ENCODE results near the gene TBL3. TPM values are rescaled to one million over a fixed set of nuclear protein-coding genes. Genes with fewer than 3 reads are reported as not detected.
A peak's percentile ranks its signal among the peaks of the same experiment; 100 is the strongest.
"Not testable (repeated sequence)": the region's sequence is repeated elsewhere in the genome, so short reads cannot be mapped to it uniquely, and the experiment has no call there.

The TBL3 gene
- total RNA-seq, 1 donor from 2014 or later: 32.5 TPM

DNA sequence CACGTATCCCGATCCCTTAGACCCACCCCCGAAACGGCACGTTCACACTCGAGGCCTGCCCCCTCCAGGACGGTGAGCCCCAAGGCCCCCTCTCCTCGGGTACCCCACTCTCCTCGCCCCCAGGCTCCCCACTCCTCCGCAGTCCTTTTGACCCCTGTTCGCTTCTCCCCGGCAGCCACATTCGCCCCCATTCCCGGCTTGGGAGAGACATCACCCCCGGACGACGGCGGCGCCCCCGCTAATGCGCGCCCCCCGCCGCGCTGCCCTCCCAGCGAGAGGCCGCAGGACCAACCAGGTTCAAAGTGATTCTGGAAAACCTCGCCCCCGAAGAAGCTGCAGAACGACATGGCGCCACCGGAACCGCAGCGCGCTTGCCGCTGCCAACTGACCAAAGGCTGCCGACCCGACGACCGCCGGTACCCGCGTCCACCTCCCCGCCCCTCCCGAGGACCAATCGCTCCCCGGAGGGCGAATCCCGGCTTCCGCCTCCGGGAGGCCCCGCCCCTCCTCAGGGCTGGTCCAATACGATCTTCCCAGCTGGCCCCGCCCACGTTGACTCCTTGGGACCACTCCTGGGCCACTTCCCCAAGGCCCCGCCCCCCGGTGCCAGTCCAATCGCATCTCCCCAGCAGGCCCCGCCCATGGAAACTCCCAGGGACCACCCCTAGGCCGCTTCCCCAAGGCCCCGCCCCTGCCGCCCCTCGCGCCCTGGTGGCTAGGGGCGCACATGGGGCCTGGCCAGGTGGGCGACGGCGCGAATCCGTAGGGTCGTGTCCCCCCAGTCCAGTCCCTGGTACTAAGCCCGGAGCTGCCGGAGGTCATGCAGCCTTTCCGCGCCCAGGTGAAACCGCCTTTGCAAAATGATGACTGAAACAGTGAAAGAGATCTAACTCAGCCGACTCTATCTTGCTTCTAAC, 28.8 kb upstream of the TBL3 start, which contains the start of gene MSRB1:
MSRB1 (minus strand) TSS at position 390 of the 917 bp plus-strand sequence; CDS start at position 347, 43 bp downstream.
- DNase-seq (ENCODE audit: low spot score): peak; percentile 100

DNA sequence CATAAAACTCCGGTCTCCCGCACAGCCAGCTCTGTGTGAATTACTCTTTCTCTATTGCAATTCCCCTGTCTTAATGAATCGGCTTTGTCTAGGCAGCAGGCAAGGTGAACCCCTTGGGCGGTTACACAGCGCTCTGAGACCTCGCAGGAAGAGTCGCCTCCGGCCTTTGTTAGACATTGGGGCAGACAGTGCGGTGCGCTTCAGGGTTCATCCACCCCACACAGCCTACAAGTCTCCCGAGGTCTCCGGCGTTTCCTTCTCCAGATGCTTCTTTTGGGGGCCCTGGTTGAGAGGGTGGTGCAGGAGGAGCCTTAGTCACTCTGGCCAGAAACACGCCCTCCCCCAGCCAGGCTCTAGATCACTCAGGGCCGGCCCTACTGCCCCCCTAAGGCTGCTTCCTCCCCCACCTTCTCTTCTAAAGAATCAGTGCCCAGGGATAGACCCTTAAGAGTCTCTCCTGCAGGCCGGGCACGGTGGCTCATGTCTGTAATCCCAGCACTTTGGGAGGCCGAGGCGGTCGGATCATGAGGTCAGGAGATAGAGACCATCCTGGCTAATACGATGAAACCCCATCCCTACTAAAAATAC, 27.1 kb upstream of the TBL3 start:
- DNase-seq (ENCODE audit: low spot score): no peak

DNA sequence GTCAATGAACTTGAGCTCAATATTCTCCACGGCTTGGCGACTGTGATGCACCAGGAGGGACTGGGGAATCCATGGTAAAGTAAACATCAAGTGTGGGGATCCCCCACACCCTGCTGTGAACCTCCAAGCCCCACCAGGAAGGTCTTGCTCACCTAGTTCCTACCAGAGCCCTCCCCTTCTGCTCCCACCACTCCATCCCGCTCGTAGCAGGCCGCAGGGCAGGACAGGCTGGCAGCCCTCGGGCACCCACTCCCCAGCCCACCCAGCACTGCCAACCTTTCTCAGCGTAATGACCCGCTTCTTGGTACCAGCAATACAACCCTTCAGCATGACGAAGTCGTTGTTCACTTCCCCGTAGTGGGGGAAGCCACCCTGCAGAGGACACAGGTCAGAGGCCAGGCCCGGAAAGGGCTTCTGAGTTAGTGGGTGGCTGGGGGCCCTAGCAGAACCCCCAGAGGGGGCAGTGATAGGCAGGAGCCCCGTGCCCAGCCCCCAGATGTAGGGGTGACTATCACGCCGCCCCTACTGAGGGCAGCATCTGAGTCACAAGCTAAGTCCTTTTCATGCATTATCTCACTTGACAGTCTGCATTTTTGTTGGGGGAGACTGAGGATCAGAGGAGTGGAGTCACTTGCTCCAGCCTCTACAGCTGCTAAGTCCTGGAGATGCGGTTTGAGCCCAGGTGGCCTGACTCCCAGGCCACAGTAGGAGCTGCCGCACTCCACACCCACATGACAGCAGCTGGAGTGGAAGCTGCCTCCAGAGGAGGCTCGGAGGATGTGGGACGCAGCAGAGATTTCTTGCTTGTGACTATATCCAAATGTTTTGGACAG, 26.1 kb upstream of the TBL3 start:
- DNase-seq (ENCODE audit: low spot score): no peak

DNA sequence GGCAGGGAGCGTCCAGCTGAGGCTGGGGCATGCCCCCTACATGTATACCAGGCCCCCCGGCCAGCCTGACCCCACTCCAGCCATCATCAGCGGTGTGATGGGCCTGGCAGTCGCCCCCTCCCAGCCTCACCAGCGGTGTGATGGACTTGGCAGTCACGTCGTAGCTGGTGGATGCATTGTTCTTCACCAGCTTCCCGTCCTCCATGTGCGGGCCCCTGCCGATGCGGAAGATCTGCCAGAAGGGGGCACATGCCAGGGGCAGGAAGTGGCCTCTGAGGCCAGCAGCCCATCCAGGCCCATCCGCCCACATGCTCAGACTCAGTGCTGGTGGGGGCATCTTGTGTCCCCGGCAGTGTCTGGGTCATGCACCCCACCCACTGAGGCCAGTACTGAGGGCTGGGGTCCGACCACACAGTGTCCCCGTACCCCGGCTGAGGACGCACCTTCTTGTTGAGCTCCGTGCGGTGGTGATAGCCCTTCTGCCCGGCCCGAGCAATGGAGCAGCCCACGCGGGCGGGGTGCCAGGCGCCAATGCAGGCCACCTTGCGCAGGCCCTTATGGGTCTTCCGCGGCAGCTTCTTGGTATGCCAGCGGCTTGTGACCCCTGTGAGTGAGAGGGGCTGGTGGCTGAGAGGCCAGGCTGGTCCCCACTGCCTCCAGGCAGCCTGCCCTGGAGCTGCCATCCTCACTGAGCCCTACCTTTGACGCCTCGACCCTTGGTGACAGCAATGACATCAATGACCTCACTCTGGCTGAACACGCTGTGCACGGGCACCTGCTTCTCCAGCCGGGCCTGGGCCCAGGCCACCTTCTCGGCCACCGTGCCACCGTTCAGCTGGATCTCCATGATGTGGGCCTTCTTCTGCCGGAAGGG, 25.1 kb upstream of the TBL3 start:
- DNase-seq (ENCODE audit: low spot score): no peak

DNA sequence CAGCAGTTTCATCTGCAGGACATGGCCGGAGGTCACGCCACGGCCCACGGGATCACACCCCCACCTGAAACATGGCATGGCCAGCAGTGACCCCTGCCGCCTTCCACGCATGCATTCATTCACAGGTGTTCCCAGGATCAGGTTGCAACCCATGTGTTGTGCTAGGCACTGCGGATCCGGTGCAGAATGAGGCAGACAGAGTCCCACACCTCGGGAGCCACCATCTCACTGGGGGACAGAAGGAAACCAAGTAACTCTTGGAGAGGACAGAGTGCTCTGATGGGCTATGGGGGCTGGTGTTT, 24.5 kb upstream of the TBL3 start:
- no peak for DNase-seq (ENCODE audit: low spot score)

DNA sequence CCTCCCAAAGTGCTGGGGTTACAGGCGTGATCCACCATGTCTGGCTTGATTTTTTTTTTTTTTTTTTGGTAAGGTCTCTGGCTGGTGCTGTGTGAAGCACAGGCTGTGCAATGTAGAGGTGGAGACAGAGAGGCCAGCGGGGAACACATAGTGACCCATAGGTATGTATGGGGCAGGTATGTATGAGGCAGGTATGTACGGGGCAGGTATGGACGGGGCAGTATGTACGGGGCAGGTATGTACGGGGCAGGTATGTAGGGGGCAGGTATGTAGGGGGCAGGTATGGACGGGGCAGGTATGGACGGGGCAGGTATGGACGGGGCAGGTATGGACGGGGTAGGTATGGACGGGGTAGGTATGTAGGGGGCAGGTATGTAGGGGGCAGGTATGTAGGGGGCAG, 22.3 kb upstream of the TBL3 start:
- DNase-seq (ENCODE audit: low spot score): no peak

DNA sequence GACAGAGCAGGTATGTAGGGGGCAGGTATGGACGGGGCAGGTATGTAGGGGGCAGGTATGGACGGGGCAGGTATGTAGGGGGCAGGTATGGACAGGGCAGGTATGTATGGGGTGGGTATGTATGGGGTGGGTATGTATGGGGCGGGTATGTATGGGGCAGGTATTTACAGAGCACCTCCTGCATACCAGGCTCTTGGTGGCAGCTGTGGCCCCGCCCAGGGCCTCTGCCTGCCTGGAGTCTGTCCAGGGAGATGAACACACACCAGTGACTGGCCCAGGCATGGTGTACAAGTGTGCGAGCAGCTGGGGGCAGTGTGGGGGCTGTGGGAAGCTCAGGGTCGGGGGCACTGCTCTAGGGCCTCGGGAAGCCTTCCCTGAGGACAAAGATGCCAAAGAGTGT, 21.8 kb upstream of the TBL3 start:
- no peak for DNase-seq (ENCODE audit: low spot score)

DNA sequence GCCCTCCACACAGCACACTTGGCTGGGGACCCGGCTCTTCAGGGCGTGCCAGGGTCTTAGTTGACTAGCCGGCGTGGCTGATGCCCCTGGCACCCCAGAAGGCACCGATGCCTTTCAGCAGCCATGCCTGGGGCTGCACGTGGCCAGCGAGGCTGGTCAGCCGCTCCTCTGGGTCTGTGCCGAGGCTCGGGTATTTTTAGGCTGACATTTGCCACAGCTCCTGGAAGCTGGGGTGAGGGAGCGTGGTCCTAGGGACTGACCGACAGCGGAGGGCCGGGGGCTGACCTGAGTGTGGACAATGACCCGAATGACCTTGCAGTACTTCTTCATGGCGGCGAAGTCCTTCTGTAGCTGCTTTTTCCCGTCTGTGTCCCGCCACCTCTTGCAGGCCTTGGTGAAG, 21.3 kb upstream of the TBL3 start:
- DNase-seq (ENCODE audit: low spot score): no peak

DNA sequence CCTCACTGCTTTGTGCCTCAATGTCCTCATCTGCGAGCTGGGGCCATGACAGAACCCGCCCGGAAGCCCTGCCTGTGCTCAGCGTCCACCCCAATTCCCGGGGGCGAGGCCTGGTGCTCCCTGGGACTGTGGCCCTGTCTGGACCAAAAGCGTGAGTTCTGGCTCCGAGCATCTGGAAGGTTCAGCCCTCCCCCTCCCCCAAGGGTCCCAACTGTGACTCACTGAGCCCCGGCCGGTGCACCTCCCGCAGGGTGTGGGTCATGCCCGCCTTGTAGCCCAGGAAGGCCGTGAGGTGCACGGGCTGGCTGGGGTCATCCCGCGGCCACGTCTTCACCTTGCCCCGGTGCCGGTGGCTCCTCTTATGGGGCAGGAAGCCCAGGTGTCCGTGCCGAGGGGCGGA, 18.1 kb upstream of the TBL3 start:
- no peak for DNase-seq (ENCODE audit: low spot score)

DNA sequence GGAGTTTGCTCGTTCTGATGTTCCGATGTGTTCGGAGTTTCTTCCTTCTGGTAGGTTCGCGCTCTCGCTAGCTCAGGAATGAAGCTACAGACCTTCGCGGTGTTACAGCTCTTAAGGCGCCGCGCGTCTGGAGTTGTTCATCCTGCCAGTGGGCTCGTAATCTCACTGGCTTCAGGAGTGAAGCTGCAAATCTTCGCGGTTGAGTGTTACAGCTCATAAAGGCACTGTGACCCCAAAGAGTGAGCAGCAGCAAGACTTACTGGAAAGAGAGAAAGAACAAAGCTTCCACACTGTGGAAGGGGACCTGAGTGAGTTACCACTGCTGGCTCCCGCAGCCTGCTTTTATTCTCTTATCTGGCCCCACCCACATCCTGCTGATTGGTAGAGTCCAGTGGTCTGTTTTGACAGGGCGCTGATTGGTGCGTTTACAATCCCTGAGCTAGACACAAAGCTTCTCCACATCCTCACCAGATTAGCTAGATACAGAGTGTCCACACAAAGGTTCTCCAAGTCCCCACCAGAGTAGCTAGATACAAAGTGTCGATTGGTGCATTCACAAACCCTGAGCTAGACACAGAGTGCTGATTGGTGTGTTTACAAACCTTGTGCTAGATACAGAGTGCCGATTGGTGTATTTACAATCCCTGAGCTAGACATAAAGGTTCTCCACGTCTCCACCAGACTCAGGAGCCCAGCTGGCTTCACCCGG, 14.3 kb upstream of the TBL3 start:
- DNase-seq (ENCODE audit: low spot score): not testable (repeated sequence)

DNA sequence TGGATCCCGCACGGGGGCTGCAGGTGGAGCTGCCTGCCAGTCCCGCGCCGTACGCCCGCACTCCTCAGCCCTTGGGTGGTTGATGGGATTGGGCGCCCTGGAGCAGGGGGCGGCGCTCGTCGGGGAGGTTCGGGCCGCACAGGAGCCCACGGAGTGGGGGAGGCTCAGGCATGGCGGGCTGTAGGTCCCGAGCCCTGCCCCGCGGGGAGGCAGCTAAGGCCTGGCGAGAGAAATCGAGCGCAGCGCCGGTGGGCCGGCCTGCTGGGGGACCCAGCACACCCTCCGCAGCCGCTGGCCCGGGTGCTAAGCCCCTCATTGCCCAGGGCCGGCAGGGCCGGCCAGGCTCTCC, 13.7 kb upstream of the TBL3 start:
- DNase-seq (ENCODE audit: low spot score): not testable (repeated sequence)

DNA sequence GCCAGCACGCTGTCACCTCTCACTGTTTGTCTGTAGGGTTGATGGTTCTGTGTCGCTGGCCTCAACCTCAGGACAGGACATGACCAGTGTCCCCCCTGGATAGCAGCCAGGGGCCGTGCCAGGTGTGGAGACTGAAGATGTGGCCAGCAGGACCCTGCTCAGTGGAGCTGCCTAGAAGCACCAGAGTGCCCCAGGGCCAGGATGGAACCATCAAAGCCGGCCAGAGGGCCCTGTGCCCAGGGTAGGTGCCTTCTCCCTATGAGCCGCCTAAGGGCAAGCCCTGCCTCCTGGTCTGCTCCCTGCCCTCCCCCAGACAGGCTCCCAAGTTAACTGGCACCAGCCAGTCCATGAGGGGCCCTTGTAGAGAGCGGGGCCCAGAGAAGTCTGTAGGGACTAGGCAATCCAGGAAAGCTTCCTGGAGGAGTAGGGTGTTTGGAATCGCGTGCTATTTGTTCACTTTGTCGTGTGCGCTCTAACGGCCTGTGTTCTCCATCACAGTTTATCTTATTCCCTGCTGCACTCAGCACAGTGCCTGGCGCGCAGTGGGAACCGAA, 13.1 kb upstream of the TBL3 start:
- DNase-seq (ENCODE audit: low spot score): no peak

DNA sequence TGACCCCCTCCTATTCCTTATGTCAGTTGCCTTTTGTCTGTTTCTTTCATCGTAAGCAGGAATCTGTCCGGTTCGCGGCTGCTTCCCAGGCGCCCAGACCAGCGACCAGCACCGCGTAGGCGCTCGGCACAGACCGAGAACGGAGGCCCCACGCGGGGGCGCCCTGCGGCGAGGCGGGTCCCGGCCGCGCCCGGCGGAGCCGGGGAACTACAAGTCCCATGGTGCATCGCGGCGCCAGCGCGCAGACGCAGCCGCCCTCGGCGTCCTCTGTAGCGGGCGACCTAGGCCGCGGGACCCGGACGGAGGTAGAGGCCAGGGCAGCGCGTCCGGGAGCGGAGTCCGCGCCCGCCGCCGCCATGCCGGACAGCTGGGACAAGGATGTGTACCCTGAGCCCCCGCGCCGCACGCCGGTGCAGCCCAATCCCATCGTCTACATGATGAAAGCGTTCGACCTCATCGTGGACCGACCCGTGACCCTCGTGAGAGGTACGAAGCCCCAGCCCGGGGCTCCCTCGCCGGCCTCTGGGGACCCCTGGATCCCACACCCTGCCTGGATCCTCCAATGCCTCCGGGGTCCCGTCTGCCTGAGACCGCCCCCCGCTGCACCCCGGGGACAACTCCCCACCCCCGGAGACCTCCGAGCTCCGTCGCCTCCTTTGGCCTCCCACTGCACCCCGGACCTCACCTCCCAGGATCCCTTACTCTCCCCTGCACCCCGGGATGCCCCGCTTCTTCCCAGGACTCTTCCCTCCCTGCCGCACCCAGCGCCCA, 12.4 kb upstream of the TBL3 start, which contains the start of gene NDUFB10:
NDUFB10 (plus strand) TSS at position 270 of the 771 bp plus-strand sequence; CDS start at position 357, 87 bp downstream.
- peak; percentile 92 for DNase-seq (ENCODE audit: low spot score)

DNA sequence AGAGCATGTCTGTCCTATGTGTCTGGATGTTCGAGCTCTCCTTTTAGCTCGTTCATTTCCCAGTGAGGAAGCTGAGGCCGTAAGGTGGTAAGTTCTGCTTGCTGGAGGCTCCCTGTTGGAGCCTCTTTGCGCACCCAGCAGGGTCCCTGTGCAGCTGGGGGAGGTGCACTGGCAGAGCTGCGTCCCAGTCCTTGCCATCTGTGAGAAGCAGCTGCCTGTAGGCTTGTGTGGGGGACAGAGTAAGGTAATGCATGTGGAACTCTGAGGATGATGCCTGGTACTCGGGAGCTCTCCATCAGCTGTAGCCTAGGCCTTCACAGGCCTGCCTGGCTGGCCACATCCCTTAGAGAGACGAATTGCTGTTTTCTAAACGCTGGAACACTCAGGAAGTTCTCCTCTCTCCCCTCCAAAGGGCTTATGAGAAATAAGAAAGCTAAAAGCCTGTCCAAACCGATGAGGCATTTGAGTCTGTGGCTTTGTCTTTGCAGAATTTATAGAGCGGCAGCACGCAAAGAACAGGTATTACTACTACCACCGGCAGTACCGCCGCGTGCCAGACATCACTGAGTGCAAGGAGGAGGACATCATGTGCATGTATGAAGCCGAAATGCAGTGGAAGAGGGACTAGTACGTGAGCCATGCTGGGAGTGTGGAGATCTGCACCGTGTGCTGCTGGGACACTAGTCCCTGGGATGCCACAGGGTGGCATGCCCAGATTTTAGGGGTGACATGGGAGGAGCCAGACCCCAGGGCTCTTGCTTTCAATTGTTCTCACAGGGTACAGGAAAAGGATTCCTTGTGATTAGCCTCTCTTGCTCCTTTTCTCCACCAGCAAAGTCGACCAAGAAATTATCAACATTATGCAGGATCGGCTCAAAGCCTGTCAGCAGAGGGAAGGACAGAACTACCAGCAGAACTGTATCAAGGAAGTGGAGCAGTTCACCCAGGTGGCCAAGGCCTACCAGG, 10.9 kb upstream of the TBL3 start:
- DNase-seq (ENCODE audit: low spot score): no peak

DNA sequence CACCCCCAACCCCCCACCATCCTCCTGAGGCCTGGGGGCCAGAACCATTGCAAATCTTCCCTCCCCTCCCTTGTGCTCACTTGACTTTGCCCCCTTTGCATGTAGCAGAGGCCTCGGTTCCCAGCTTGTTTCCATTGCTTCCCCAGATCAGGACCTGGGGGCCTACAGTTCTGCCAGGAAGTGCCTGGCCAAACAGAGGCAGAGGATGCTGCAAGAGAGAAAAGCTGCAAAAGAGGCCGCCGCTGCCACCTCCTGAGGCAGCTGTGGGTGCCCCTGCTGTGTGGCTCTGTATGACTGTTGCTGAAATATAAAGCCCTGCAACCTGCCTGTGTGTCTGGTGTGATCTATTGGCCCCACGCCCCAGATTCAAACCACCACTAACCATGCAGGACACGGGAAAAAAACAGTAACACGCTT, 10.2 kb upstream of the TBL3 start:
- no peak for DNase-seq (ENCODE audit: low spot score)

DNA sequence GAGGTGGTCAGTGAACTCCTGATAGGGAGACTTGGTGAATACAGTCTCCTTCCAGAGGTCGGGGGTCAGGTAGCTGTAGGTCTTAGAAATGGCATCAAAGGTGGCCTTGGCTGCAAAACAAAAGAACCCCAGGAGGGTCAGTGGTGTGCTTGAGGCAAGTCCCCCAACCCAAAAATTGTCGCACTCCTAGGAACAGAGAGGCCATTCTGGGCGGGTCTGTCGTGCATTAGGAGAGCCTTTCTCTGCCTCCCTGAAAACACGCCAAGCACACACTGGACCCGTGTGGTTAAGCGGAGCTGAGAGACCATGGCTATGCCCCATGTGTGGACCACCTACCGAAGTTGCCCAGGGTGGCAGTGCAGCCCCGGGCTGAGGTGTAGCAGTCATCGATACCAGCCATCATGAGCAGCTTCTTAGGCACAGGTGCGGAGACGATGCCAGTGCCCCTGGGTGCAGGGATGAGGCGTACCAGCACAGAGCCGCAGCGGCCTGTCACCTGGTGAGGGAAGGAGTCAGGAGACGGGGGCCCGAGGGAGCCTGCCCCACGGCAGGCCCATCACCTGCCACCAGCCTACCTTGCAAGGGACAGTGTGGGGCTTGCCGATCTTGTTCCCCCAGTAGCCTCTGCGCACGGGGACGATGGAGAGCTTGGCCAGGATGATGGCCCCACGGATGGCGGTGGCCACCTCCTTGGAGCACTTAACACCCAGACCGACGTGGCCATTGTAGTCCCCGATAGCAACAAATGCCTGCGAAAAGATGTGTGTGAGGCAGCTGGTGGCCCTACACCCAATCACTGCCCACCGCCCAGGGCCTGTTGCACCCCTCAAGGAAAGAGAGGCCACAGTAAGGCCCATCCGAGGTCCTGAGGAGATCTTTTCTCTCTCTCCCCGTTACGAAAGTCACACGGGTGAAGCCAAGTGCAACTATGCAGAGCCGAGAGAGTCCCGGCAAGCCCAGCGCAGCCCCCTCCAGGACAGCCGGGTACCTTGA, 9.4 kb upstream of the TBL3 start:
- DNase-seq (ENCODE audit: low spot score): not testable (repeated sequence)

DNA sequence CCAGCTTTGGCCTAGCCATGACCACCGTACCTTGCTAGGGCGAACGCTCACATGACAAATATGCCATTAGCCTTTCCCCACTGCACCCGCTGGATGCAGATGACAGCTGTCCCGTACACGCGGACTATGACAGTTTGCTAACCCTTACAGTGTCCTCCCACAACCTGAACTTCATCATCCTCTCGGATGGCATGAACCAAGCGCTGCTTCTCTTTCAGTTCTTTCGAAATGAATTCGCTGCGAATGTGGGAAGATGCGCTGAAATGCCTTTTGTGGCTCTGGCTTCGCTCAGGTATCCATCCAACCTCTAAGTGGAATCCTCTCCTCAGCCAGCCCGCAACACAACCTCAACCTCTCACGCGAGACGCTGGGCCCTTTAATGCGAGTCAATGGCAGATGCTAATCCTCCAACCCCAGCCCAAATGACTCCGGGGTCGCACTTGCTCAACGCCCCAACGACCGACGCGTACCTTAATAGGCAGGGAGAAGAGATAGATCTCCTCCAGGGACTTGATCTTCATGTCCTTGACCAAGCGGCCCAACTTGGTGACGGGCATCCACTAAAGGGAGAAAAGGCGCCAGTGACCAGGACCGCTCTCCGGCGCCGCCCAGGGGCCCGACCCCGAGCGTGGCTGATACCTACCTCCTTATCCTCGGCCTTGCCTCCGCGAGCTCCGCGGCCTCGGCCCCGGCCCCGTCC, 7.9 kb upstream of the TBL3 start:
- no peak for DNase-seq (ENCODE audit: low spot score)
